Measurements from ENCODE around the gene IL27RA. TPM values are rescaled to one million over a fixed set of nuclear protein-coding genes. Genes with fewer than 3 reads are reported as not detected.

The IL27RA gene
- total and polyA plus RNA-seq, 11 donors: 2.4 to 8.2 (median 4.2) TPM

GRCh38 chr19:14005349-14006084 is 26.0 kb upstream of the IL27RA start:
- 4 to 21% (median 8%) methylated on average over 9 to 50 of the region's 50 CpGs for WGBS, 4 donors
- Histone ChIP-seq H3K27me3 (no peaks in the 10 kb centered on the region), H3K27ac (peak overlapping the region; percentile 96 to 100 (median 98)), H3K36me3 (no peaks in the 10 kb centered on the region), H3K4me1 (peaks cover 0 to 52% (median 32%) of the 10 kb centered on the region in 12 donors), H3K9me3 (no peaks in the 10 kb centered on the region), H3K4me3 (peak overlapping the region; percentile 63 to 99 (median 86))
- TF ChIP-seq POLR2A (IDR thresholded peaks at IDR 0.05) (peak in 1 of 2 donors; percentile 58), CTCF (IDR thresholded peaks at IDR 0.05) (no peak)
- intact Hi-C loops (cut with DNase I): loop anchor here in 8 of 10 donors (1.0 to 10.0 kb wide), 5 partner anchors 51 to 68 kb away; partner anchors contain the start of gene DCAF15 (in 8 of the 8)
- ATAC-seq: peak; percentile 42 to 75 (median 63)
- DNase-seq: peak; percentile 92 to 96 (median 94)

- no peak for TF ChIP-seq POLR2A (IDR thresholded peaks at IDR 0.05)
- no peak for TF ChIP-seq CTCF (IDR thresholded peaks at IDR 0.05)
- DNase-seq (peak; percentile 100), ATAC-seq (peak; percentile 87 to 93 (median 91))
- H3K9me3 ChIP-seq: no peaks in the 10 kb centered on the region
- 0 to 1% (median 0%) methylated on average over 26 to 58 of the region's 58 CpGs for WGBS, 4 donors
- peak within 1 kb of the TSS; percentile 63 to 99 (median 86) for H3K4me3 ChIP-seq
- H3K36me3 ChIP-seq: no peaks in the 10 kb centered on the region
- H3K4me1 ChIP-seq: peaks cover 0 to 48% (median 31%) of the 10 kb centered on the region in 12 donors
- intact Hi-C loops (cut with DNase I): loop anchor here in 7 of 10 donors (1.0 to 10.0 kb wide), 4 partner anchors 51 to 67 kb away; partner anchors contain the start of gene DCAF15 (in 6 of the 7)
- no peaks in the 10 kb centered on the region for H3K27me3 ChIP-seq
- peak within 1 kb of the TSS; percentile 96 to 100 (median 98) for H3K27ac ChIP-seq
Measured at GRCh38 chr19:14006085-14006765, 25.3 kb upstream of the IL27RA start, which contains the start of gene RFX1. Gene RFX1, minus strand, starts transcription at chr19:14006320. Its CDS starts 12,477 bp downstream, at chr19:13993843.

- peaks cover 0 to 42% (median 31%) of the 10 kb centered on the region in 12 donors for H3K4me1 ChIP-seq
- 5 to 8% (median 5%) methylated on average over 41 to 56 of the region's 56 CpGs for WGBS, 4 donors
- H3K4me3 ChIP-seq: peak overlapping the region; percentile 40 to 99 (median 81)
- TF ChIP-seq POLR2A (IDR thresholded peaks at IDR 0.05) (peak in 1 of 2 donors; percentile 69), CTCF (IDR thresholded peaks at IDR 0.05) (no peak)
- no peaks in the 10 kb centered on the region for H3K9me3 ChIP-seq
- intact Hi-C loops (cut with DNase I): loop anchor here in 7 of 10 donors (1.0 to 10.0 kb wide), 4 partner anchors 52 to 66 kb away; partner anchors contain the start of gene DCAF15 (in 6 of the 7)
- H3K27me3 ChIP-seq: no peaks in the 10 kb centered on the region
- H3K36me3 ChIP-seq: no peaks in the 10 kb centered on the region
- H3K27ac ChIP-seq: peak overlapping the region; percentile 93 to 100 (median 98)
- peak; percentile 19 to 57 (median 50) for ATAC-seq
- DNase-seq: peak in 4 of 5 donors; percentile 86 to 93 (median 90)
Measured at GRCh38 chr19:14006766-14007562, 24.6 kb upstream of the IL27RA start.

Measured in heart left ventricle (tissue), 16 donors.